Hindlimb muscle (tissue), 1 donor: ENCODE measurements around the gene CNPY1. TPM values are rescaled to one million over a fixed set of nuclear protein-coding genes. Genes with fewer than 3 reads are reported as not detected.
A peak's percentile ranks its signal among the peaks of the same experiment; 100 is the strongest.

ENCODE experiments used
- DNase-seq: peaks from one replicate; pipeline ENCODE4 v3.0.0-alpha.2; 2013
- polyA plus RNA-seq: library from polyadenylated mRNA; unstranded; fragments of 120-200 nt; gene quantifications from one replicate; pipeline ENCODE4 v1.2.1, GENCODE V29; 2013; ENCODE audit not compliant: insufficient read length

Gene CNPY1
- polyA plus RNA-seq, 1 donor: not detected

DNA sequence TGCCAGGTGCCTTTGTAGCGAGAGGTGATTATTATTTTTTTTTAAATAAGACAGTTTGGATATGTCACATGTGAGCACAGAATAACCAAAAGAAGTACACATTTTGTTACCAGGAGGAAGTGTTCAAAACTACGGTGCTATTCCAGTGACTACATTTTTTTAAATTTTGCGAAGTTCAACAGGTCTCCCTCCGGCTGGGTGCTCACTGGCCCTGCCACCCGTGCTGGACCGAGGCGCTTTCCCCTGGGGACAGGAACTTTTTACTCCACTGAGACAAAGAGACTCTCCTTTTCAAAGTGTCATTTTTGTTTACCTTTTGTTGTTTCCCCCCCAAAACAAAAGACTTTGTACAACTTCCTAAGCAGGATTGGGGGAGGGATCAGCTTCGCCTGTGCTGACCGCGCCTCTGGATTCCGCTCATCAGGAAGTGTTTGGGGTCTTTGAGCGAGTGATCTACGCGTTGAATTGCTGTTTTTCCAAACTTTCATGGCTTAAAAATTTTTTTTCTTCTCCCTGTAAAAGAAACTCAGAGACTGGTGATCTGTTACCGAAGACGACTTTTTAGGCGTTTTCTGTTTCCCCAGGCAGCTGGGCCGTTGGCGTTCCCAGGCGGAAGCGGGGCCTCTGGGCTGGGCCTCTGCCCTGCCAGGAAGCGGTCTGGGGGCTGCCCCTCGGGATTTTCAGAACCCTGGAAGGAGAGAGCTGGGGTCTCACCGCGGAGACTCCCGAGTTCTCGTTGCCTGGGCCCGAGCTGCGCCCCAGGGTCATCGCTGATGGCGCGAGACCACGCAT, 81.2 kb downstream of the CNPY1 start:
- no peak for DNase-seq

DNA sequence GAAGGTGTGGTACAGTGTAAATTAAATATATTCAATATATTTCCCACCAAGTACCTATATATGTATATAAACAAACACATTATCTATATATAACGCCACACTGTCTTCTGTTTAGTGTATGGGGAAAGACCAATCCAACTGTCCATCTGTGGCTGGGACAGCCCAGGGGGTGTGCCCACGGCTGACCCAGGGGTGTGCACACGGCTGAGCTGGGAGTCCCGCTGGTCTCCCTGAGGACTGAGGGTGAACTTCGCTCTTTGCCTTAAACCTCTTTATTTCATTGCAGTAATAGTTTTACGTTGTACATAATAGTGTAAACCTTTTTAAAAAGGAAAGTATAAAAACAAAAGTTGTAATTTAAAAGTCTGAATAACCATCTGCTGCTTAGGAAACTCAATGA, 82.2 kb downstream of the CNPY1 start:
- no peak for DNase-seq

DNA sequence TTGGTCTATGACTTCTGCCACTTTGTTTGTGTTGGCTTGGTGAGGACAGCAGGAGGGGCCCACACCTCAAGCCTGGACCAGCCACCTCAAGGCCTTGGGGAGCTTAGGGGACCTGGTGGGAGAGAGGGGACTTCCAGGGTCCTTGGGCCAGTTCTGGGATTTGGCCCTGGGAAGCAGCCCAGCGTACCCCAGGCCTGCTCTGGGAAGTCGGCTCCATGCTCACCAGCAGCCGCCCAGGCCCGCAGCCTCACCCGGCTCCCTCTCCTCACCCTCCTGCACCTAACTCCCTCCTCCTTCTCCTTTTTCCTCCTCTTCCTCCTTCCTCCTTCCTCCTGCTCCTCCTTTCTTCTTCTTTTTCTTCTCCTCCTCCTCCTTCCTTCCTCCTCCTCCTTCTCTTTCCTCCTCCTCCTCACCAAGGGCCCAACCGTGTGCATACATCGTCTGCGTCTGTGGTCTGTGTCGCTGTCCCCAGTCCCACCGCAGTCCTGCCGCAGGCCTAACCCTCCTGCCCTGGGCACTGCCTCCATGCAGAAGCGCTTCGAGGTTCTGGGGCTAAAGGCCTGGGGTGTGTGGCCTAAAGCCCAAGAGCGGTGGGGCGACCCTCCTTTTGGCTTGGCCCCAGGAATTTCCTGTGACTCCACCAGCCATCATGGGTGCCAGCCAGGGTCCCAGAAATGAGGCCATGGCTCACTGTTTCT, 83.1 kb downstream of the CNPY1 start:
- no peak for DNase-seq

DNA sequence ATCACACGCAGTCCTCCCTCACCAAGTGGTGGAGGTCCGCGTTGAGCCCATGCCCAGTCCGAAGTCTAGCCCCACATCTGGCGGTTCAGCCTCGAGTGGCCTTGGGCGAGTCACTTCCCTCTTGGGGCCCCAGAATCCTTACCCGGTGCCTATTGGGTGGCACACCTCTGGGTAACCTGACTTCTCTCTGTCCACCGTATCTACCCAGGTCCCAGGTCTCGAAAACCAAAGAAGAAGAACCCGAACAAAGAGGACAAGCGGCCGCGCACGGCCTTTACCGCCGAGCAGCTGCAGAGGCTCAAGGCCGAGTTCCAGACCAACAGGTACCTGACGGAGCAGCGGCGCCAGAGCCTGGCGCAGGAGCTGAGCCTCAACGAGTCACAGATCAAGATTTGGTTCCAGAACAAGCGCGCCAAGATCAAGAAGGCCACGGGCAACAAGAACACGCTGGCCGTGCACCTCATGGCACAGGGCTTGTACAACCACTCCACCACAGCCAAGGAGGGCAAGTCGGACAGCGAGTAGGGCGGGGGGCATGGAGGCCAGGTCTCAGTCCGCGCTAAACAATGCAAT, 84.1 kb downstream of the CNPY1 start:
- DNase-seq: no peak

DNA sequence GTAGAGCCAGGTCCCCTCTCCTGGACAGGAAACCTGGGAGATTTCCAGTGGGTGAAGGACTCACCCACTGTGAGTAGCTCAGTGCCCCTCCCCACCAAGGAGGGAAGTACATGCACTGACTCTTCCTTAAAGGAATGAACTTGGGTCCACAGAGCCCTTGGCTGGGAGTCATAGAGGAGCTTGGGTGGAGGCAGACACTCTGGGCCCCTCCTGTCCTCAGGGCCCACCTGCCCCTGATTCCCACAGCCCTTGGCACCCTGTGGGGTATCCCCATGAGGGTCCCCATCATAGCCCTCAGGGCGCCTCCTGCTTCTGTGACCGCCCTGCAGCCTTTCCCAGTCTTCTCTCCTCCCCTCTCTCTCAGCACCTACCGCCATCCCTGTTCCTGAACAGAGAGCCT, 84.7 kb downstream of the CNPY1 start:
- DNase-seq: no peak

DNA sequence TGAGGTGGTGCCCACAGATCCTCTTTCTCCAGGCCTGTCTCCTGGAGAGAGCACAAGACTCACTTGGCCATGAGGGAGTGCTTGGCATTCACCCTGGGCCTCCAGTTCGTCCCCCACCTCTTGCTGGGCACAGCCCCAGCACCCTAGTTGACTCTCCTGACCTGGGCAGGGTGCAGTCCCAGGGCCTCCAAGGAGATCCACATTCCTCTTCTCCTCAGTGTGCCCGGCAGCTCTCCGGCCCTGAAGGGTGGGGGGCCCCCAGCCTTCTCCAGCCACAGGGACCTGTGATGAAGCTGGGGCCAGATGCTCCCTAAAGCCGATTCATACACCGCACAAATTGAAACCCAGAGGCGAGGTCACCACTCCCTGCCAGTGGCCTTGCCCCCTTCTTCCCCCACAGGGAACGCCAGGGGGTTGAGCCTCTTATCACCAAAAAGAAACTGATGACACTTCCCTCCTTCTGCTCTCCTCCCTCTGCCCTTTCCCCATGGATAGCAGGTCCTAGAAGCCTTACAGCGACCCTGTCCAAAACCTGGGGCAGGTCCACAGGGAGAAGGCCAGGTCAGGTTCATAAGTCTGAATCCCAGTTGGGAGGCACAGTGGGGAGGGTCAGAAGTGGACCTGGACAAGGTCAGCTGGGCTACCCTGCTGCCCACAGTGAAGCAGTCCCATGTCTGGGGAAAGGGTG, 85.3 kb downstream of the CNPY1 start:
- no peak for DNase-seq

DNA sequence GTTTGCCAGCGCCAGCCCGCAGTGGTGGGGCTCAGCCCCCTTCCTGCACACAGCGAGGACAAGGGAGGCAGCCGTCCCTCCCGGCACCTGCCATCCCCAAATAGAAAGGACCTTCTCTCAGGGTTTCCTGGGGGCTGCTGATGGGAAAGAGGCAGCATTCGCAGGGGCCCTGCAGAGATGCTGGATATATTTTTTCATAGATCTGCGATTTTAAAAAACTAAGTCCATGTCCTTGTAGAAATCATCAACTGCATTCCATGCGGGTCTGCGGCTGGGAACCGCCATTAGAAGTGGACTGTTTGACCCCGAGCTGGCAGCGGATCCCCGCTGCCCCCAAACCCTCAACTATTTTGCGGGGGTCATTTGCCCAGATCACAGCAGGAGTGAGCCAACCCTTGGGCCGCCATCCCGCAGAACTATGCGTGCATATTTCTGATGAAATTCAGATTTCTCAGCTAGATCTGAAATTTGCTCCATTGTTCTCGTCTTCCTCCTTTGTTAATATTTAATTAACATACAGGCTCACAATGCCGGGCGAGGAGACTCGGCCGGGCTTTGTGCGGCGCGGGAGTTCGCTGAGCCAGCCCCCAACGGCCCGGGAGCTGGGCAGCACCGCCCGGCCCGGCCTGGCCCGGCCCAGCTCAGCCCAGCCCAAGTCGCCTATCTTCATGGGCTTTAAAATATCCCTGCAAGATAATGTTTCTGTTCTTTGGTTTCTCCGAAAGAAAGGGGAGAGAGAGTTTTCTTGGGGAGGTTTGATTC, 86.5 kb downstream of the CNPY1 start:
- no peak for DNase-seq

DNA sequence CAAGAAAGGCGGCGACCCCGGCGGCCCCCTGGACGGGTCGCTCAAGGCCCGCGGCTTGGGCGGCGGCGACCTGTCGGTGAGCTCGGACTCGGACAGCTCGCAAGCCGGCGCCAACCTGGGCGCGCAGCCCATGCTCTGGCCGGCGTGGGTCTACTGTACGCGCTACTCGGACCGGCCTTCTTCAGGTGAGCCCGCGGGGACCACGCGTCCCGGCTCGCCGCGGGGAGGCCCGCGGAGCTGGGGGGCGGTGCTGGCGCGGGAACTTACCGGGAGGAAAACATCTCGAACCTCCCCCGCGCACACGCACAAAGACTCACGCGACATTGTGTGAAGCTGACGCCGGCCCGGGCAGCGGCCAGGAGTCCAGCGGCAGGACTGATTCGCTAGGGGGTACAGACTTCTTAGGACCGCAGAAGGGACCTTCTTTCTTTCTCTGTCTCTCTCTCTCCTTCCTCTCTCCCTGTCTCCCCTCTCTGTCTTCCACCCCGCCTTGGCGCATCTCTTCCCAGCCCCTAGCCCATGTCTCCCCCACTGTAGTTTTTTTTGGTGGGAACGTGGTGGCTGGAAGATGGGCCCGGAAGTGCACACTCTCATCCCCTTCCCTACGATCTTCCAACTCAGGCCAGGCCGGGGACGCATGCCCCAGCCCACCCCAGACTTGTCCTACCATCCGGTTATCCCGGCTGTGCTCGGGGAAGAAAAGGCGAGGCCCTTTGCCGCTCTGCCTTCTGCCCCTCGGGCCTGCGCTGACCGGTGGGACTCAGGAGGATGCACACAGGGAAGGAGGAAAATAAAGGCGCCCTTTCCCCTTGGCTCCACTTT, 87.3 kb downstream of the CNPY1 start:
- no peak for DNase-seq

DNA sequence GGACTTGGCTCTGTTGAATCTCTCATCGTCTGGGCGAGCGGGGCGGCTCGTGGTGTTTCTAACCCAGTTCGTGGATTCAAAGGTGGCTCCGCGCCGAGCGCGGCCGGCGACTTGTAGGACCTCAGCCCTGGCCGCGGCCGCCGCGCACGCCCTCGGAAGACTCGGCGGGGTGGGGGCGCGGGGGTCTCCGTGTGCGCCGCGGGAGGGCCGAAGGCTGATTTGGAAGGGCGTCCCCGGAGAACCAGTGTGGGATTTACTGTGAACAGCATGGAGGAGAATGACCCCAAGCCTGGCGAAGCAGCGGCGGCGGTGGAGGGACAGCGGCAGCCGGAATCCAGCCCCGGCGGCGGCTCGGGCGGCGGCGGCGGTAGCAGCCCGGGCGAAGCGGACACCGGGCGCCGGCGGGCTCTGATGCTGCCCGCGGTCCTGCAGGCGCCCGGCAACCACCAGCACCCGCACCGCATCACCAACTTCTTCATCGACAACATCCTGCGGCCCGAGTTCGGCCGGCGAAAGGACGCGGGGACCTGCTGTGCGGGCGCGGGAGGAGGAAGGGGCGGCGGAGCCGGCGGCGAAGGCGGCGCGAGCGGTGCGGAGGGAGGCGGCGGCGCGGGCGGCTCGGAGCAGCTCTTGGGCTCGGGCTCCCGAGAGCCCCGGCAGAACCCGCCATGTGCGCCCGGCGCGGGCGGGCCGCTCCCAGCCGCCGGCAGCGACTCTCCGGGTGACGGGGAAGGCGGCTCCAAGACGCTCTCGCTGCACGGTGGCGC, 88.1 kb downstream of the CNPY1 start, which contains the start of gene EN2:
TSS of gene EN2 (plus strand) at position 19 of the 767 bp plus-strand sequence. CDS start at position 268, 249 bp downstream.
- no peak for DNase-seq

DNA sequence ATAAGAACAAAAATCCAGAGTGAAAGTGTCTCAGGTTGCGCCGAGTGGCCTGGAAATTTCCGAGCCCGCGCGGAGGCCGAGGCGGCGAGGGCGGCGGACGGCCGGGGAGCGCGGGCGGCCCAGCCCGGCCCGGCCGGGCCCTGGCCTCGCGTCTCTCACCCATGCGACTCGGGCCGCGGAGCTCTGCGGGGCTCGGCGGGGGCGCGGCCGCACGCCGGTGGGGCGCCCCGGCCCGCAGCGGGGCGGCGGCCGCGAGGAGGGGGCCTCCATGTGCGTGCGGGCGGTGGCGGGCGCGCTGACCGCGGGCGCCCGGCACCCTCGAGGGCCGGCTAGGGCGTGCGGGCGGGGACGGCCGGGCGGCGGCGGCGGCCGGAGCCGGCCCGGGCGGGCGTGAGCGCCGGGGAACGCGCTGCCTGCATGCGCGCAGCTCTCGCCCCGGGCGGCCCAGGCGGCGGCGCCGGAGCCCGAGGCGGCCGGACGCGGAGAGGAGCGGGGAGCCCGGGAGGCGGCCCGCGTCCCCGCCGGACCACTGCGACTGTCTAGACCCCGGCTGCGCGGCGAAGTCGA, 88.7 kb downstream of the CNPY1 start:
- no peak for DNase-seq

DNA sequence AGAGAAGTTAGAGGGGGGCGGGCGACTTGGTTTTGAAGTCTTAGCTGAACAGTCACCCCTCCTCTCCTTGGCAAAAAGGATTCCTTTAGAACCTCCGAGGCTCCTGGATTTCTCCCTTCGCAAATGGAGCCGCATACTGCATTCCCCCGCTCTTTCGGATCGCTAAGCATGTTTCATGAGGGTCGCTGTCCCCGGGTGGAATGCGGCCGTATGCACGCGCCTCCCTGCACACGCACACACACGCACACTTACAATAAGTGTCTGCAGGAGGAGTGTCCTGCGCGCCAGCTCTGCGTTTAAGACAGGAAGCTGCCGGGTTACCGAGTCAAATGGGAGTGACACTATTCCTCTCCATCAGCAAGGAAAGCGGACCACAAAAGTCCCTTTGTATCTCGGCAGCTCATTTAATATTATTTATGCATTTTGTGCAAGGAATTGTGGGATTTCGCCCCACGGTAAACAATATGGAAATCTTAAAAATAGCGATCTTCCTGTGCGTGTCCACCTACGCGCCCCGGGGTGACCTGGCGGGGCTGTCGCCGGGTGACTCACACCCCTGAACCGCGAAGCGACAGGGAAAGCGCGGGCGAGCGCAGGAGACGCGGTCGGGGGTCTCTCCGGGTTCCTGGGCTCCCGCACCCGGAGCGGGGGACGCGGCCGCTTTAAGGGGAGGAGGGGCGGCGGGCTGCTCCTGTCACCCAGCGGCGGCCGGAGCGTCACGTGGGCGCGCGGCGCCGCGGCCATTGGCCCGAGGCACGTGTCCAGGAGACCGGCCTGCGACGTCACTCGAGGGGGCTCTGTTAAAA, 89.4 kb downstream of the CNPY1 start:
- DNase-seq: peak; percentile 83

DNA sequence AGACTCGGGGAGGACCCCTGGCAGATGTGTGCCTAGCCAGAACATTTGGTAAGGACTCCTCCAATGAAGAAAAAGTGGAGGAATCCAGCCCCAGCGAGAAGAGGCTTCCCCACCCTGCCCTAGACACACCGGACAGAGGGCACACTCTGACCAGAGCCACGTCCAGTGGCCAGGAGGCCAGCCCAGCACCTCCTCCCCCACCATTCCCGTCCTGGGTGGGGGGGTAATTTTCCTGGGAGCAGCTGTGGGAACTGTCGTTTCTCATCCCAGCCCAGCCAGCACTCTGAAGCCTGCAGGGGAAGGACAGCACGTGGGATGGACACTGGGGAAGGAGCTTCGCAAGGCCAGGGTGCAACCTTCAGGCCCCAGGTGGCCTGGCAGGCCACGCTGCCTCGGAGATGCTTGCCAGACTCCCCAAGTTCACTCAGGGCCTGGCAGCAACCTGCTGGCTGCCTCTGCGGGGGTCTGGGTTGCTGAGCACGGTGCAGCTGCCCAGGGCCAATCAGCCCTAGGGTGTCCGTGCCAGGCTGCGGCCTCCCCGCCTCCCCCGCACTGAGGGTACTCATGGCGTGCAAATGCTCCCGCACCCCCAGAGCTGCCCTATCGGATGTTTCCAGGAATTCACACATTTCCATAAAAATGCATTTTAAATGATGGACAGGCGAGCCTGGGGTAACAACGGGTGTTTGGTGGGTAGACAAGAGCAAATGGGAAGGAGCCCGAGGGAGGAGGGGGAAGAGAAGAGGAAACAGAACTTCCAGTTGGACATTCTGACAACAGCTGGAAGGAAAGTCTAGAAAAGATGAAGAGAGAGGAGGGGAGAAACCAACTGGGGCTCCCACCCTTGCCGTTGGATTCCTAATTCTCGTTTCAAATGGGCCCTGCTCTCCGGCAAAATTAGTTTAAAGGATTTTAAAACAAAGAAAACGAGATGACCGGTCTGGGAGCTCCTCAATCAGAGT, 90.3 kb downstream of the CNPY1 start:
- no peak for DNase-seq

DNA sequence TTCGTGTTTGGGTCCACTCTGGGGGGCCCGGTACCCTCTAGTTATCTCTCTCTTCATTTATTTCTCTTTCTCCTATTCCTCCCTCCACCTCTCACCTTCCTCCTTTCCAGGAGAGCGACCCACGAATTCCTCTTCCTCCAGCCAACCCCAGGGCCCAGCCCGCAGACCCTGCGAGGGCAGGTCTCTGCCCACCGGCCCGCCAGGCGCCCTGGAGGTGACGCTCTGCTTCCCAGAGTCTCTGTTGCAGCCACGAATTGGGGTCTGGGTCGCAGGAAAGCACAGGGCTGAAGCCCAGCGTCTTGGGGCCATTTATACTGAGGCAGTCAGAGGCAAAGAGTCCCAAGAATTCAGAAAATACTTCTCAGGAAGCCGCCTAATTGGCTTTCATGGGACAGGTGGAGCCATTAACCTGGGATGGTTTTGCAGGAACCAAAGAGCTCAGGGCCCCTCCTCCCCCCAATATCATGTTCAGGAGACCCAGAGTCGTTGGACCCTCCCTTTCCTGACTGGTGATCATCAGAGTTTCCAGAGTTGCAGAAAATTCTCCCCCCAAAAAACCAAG, 91.1 kb downstream of the CNPY1 start:
- DNase-seq: no peak

DNA sequence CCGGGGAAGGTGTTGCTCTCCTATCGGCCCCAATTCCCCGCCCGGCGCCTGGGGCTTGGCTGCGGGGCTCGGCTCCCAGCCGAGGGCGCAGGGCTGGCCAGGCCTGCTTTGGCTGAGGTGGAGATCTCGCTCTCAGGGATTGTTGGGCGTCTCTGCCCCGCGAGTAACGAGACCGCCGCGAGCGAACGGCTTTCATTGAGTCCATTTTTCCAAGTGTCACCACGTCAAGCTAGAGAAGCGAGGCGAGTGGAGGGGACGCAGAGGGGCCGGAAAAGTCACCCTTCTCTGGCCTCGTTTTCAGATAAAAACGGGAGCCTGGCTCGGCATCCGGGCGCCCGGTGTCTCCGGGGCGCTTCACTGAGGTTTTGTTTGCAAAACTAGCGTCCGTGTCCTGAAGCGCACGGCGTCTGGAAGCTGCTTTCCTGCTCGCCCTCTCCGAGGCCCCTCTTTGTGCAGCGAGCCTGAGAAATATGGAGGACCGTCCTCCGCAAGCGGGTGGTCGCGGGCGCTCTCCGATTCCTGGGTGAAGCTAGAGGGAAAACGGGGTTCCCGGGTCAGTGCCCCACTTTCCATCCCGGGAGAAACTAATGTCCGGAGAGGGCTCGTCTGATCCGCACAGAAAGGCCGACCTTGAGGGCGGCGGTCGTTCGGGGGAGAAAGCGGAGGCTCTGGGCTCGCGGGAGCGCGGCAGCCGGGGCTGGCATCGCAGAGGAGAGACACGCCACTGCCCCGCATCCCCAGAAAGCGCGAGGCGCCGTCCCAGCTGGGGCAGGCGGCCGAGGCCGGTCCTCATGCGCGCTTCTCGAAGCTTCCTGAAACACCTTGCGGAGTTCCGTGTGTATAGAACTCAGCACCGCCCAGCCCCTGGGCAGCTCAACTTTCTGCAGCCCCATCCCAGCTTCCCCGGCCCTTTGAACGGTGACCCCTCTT, 91.9 kb downstream of the CNPY1 start:
- DNase-seq: no peak

DNA sequence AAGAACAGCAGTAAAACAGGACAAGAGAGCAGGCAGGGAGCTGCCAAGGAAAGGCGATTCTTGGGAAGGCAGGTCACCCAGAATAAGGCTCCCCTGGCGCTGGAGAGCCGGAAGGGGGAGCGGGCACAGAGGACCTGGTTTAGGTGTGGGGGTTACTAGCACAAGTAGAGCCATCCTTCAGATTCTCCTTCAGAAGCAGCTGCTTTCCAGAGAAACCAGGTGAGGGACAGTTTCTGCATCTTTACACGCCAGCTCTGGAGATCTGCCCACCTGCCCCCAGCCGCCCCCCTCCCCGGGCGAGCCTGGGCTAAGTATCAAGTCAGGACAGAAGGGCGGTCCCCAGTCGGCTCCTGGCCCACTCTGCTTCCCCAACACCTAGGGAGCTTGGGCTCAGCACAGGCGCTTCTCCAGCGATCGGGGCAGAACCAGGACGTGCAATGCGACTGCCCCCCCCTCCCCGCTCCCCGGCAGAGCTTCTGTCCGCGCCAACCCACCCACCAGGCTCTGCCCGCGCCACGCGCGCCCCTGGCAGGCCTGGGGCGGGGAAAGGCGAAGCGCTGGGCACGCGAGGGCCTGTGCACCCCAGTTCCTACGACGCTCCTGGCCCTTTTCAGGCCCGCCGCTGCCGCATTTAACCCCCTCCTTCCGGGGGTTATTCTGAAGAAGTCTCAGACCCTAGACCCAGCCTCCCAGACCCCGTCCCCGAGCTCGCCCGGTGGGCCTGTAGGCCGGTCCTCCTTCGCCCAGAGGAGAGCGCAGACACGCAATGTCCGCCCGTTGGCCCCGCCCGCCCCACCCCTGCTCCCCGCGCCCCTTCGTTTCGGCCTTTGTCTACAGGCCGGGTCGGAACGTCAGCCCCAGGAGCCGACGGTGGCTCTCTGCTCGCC, 92.8 kb downstream of the CNPY1 start:
- DNase-seq: no peak
